GM18511 (cell line): Measurements from ENCODE around the gene RUNX1.

ENCODE experiments used
- ATAC-seq: cut with Tn5 transposase; IDR thresholded peaks from one replicate; pipeline ENCODE4 v1.9.1; 2021; ENCODE audit warnings: mild to moderate bottlenecking, moderate library complexity; ENCODE audit not compliant: unreplicated experiment

Gene RUNX1

GRCh38 chr21:35062016-35062415, 12.9 kb upstream of the RUNX1 start:
- no peak for ATAC-seq

GRCh38 chr21:35059742-35060141, 10.6 kb upstream of the RUNX1 start:
- no peak for ATAC-seq

- ATAC-seq, result no peak
These were observed 9.0 kb upstream of the RUNX1 start for GRCh38 chr21:35058058-35058457.

GRCh38 chr21:35057428-35057827, 8.3 kb upstream of the RUNX1 start:
- ATAC-seq, result peak; percentile 80

- ATAC-seq, result no peak
These were observed 4.4 kb upstream of the RUNX1 start for GRCh38 chr21:35053356-35054096.

- ATAC-seq, result no peak
These were observed 3.7 kb upstream of the RUNX1 start for GRCh38 chr21:35052801-35053200.

GRCh38 chr21:35051287-35051818, 2.3 kb upstream of the RUNX1 start:
- peak; percentile 15 for ATAC-seq

- no peak for ATAC-seq
These were observed 1.5 kb upstream of the RUNX1 start for GRCh38 chr21:35050348-35051286.

- no peak for ATAC-seq
These were observed 910 bp downstream of the RUNX1 start for GRCh38 chr21:35048183-35048601.

- ATAC-seq, result no peak
These were observed 2.2 kb downstream of the RUNX1 start for GRCh38 chr21:35046880-35047229.

GRCh38 chr21:35046263-35046624, 2.9 kb downstream of the RUNX1 start:
- no peak for ATAC-seq

- no peak for ATAC-seq
These were observed 3.4 kb downstream of the RUNX1 start for GRCh38 chr21:35045542-35046262.

GRCh38 chr21:35044770-35045541, 4.1 kb downstream of the RUNX1 start:
- no peak for ATAC-seq

- no peak for ATAC-seq
These were observed 5.0 kb downstream of the RUNX1 start for GRCh38 chr21:35044128-35044527.

- no peak for ATAC-seq
These were observed 5.6 kb downstream of the RUNX1 start for GRCh38 chr21:35043549-35043948.

GRCh38 chr21:35042836-35043235, 6.3 kb downstream of the RUNX1 start:
- ATAC-seq, result no peak

GRCh38 chr21:35041881-35042280, 7.2 kb downstream of the RUNX1 start:
- no peak for ATAC-seq

GRCh38 chr21:35041122-35041521, 8.0 kb downstream of the RUNX1 start:
- ATAC-seq, result no peak

GRCh38 chr21:35039595-35040289, 9.4 kb downstream of the RUNX1 start:
- no peak for ATAC-seq

GRCh38 chr21:35038772-35039319, 10.3 kb downstream of the RUNX1 start:
- no peak for ATAC-seq
